ENCODE measurements around the gene RIMBP3C.
"Not testable (repeated sequence)": the region's sequence is repeated elsewhere in the genome, so short reads cannot be mapped to it uniquely, and the experiment has no call there.

RIMBP3C gene

DNA sequence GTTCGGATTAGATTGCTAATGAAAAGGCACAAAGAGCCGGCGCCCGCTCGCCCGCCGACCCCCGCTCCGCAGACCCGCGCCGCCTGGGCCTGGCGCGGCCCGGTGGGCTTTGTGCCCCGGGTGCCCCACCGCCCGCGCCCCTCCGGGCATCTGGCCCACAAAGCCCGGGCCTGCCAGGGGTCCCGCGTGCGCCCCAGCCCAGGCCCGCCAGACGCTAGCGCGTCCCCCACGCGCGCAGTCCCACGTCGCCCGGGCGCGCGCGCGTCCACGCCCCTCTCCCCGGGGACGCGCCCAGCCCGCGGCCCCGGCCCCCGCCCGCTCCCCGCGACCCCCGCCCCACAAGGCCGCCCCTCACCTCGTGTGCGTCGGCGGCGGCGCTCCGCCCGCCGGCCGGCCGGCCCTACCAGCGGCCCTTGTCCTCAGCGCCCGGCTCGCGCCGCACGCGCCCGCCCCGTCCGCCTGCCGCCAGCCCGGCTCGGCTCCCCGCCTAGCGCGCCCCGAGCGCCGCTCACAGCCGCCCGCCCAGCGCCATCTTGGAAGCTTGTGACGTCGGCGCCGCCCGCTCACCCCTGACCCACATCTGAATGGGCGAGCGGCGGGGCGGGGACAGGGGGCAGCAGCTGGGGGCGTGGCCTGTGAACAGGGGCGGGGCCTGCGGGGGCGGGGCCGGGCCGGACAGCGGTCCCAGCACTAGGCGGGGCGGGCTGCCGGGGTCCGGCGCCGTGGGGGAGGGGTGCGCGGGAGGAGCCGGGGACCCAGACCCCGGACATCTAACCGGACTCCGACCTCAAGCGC is 34.1 kb downstream of the RIMBP3C start:
- not testable (repeated sequence) for DNase-seq

DNA sequence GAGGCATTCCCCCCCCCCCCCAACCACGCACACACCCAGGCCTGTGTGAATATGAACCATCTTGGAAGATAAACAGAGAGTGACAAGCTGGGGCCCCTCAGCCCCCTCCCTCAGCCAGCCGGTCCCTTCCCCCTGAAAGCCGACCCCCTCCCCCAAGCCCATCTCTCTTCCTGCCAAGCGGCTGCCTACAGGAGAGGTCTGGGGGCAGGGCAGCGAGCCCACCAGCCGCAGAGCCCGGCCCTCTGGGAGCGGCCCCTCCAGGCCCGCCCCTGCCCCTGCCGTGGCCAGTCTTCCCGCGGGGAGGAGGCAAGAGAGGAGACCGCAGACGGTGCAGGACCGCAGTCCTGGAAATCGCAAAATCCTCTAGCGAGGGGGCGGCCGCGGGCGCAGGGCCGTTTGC is 34.7 kb downstream of the RIMBP3C start:
- DNase-seq = not testable (repeated sequence)

DNA sequence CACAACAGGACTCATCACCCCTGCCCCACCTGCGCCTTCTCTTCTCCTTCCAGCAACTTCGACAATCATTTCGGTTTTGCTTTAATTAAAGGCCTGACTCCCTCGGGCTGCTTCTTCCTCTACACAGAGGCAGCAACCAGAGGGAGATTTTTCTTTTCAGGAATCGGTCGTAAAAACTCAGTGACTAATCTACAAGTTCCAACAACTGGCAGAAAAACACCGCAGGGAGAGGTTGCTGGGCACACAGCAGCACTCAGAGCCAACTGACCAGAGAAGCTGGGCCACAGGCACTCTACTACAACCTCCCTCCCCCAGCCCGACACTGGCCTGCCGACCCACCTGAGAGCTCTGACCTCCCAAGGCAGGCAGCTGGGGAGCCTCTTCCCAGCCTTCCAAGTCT is 36.0 kb downstream of the RIMBP3C start:
- DNase-seq = not testable (repeated sequence)

DNA sequence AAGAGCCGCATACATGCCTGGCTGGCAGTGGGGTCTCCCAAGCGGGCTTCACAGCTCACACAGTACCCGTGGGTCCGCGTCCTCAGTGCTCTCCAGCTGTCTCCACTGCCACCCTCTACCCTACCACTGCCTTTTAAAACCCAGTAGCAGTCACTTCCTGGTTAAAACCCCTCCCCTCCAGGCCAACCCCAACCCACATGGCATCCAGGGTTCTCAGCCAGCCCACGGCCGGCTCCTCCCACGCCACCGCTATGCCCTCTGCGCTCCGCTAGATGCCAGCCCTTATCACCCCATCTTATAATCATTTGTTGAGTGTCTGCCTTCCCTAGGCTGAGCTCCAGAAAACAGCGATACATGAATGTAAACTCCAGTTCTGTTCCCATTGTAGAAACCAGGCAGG is 37.1 kb downstream of the RIMBP3C start:
- not testable (repeated sequence) for DNase-seq

DNA sequence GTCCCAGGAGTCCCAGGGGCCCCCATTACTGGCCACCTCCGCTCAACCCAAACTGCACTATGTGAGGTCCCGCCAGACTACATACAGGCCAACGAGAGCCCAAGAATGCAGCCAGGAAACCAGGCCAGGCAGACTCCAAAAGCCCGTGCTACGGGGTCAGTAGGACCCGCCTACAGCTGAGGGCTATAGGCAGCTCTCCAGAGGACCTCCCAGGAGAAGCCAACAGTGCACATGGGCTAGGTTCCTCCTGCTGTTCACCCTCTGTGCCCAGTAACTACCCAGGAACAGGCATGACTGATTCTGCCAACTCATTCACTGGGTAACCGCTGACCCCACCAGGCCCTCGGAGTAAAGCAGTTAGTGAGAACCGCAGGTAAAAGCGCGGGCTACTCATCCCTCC is 39.2 kb downstream of the RIMBP3C start:
- not testable (repeated sequence) for DNase-seq

DNA sequence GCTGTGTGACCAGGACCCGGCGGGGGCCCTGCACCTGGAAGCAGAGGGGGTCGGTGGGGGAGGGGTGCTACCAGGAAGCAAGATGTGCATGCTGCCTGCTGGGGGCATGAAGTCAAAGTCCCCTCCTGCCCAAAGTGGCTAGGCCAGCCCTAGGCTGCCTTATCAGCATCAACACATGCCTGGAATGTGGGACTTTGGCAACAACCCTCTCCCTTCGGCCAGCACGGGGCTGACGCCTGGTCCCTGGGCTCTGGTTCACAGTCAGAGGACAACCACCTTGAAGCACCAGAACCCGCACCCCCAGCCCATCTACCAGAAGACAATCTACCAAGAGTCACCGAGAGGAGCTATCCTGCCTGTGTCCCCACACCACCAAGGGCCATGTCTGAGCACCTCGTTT is 40.9 kb downstream of the RIMBP3C start:
- not testable (repeated sequence) for DNase-seq

DNA sequence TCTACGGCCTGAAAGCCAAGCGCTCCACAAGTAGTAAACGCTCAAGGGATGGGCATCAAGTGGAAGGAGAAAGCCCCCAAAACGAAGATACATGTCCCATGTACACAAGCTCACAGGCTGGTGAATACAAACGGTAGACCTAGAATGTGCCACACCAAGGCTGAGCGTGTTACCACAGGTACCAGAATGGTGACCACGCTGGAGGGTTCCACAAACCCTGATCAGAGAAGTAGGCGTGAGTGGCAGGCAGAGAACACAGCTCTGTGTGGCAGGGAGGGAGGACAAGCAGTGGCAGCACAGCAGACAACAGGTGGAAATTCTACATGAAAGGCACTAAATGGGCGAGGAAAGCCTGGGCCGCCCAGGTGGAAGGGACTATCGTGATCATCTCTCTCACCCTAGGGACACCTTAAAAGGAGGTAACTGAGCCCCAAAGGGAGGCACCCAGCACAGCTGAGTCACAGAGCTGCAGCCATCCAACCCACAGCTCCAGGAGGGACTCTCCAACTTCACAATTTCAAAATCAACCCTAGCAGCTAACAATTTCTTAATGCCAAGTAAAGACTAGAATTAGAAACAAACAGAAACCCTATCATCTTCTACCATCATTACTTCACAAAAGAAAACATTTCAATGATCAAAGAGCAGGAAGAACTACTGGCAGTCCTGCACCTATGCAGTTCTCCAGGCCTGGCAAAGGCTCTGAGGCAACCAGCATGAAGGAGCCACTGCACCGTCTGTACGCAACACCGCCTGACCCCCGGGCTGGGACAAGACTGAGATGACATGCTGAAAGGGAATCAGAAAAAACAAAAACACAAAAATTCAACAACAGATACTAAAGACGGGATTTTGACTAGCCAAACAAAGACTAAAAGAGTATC is 51.4 kb downstream of the RIMBP3C start:
- DNase-seq = not testable (repeated sequence)

DNA sequence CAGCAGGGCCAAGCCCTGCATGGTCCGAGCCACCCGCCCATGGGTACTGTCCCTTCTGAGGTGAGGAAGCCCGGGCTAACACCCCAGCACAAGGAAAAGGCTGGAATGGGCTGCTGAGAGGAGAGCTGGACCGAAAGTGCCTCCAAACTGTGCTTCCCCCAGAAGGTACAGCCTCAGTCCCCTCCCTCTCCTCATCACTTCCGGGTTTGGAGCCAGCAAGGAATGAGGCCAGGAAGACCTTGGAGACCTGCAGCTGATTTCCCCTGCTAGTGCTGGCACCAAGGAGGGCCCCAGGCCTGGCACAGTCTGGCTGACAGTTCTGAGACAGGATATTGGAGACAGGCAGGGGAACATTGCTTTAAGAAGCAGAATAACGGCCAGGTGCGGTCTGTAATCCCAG is 52.8 kb downstream of the RIMBP3C start:
- DNase-seq = not testable (repeated sequence)

DNA sequence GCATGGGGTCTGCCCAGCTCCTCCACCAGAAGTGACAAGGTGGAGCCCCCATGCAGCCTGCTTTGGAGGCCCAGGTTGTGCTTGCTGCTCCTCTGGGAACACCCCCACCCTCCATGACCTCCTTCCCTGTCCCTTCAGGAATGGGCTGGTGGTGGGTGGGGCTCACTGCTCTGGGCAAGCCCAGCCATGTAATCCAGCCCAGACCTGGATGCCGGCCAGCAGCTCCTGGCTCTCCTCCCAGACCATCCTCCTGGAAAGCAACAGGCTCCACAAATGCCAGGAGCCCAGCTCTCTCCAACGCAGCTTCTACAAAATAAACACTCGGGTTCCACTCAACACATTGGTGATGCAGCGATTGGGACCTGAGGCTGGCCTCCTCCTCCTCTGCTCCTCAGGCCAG is 53.3 kb downstream of the RIMBP3C start:
- not testable (repeated sequence) for DNase-seq
